Measurements from ENCODE around the gene SUGT1.
"Not testable (repeated sequence)": the region's sequence is repeated elsewhere in the genome, so short reads cannot be mapped to it uniquely, and the experiment has no call there.

- not testable (repeated sequence) for TF ChIP-seq CTCF, POLR2A (IDR thresholded peaks at IDR 0.05)
Observed at GRCh38 chr13:52610158-52610557, 42.5 kb upstream of the SUGT1 start.

All from tibial nerve (tissue), 3 donors.